HCT116 (cell line): ENCODE data around the gene FAM120A. TPM values are rescaled to one million over a fixed set of nuclear protein-coding genes. Genes with fewer than 3 reads are reported as not detected.

Experiments
- ATAC-seq: fragments of 200-7000 bp; cut with Tn5 transposase; 2 replicates; pipeline ENCODE4 v1.9.1; 2020; ENCODE audit warnings: mild to moderate bottlenecking, moderate library complexity
- BruUV-seq: library from RNA; stranded (reverse); fragments of 400-500 nt; replicated peaks from 2 replicates; lab custom pipeline; 2021; lab: Mats Ljungman, UMichigan
- CTCF ChIA-PET: fragments of 300-600 bp; sonication (Branson Sonifier 250); formaldehyde crosslinking; loops from one replicate; lab custom pipeline; 2021; ENCODE audit warnings: antibody characterized with exemption; lab: Charles Lee
- POLR2A ChIA-PET: fragments of 300-600, 350-600 bp; sonication (Branson Sonifier 250); formaldehyde crosslinking; loops from one replicate; lab custom pipeline; 2021; ENCODE audit warnings: antibody characterized with exemption; lab: Charles Lee
- RAD21 ChIA-PET, 2 experiments: fragments of 300-600 bp; sonication (Branson Sonifier 250); formaldehyde crosslinking; loops; one replicate each; lab custom pipeline; 2023; ENCODE audit warnings: low total read pairs in 2 of 2; ENCODE audit not compliant: uncharacterized antibody in 2 of 2, unreplicated experiment in 2 of 2, low non-redundant PET in 1 of 2; lab: Charles Lee
- DNase-seq: peaks from one replicate; pipeline ENCODE4 v3.0.0-alpha.2; 2010; ENCODE audit warnings: low read depth, low spot score
- H2AFZ ChIP-seq: fragments of 200-600 bp; shearing (Covaris generic), sonication (generic); 2 replicates; pipeline ENCODE4 v1.6.1; 2017; ENCODE audit warnings: low read depth, mixed run types, mixed read lengths, antibody characterized with exemption, low read length; ENCODE audit not compliant: poor library complexity, severe bottlenecking
- H3K27ac ChIP-seq: 2 replicates; pipeline ENCODE4 v1.5.1; 2012; ENCODE audit warnings: low read depth, low read length
- H3K27me3 ChIP-seq: fragments of 200-600 bp; sonication (generic); 2 replicates; pipeline ENCODE4 v1.6.1; 2016; ENCODE audit warnings: mixed run types, low read length, mixed read lengths; ENCODE audit not compliant: insufficient read depth
- H3K36me3 ChIP-seq, 2 experiments: fragments of 200-500 bp in 1 of 2; fragments of 200-600 bp in 1 of 2; sonication (Bioruptor generic) in 1 of 2; sonication (generic) in 1 of 2; 2 replicates each; pipeline versions ENCODE4 v1.5.1 to v1.6.1; 2014 to 2016; ENCODE audit warnings: low read length in 2 of 2, inconsistent platforms in 1 of 2, mixed read lengths in 1 of 2, mixed run types in 1 of 2; ENCODE audit not compliant: insufficient read depth in 2 of 2, control insufficient read depth in 1 of 2
- H3K4me1 ChIP-seq, 2 experiments: fragments of 200-600 bp in 1 of 2; sonication (generic) in 1 of 2; 2 replicates each; pipeline versions ENCODE4 v1.5.1 to v1.6.1; 2012 to 2017; ENCODE audit warnings: low read length in 2 of 2, inconsistent platforms in 1 of 2, mild to moderate bottlenecking in 1 of 2, mixed read lengths in 1 of 2, mixed run types in 1 of 2, moderate library complexity in 1 of 2; ENCODE audit not compliant: insufficient read depth in 2 of 2, control insufficient read depth in 1 of 2
- H3K4me2 ChIP-seq: fragments of 200-600 bp; sonication (generic); 2 replicates; pipeline ENCODE4 v1.6.1; 2017; ENCODE audit warnings: mixed run types, low read length, mixed read lengths
- H3K4me3 ChIP-seq, 2 experiments: fragments of 200-600 bp in 1 of 2; sonication (generic) in 1 of 2; replicated peaks in 1 of 2; 2 replicates each; pipeline ENCODE4 v1.5.1; 2011 to 2016; ENCODE audit warnings: low read length in 2 of 2, control low read depth in 1 of 2, low read depth in 1 of 2, mild to moderate bottlenecking in 1 of 2, mixed read lengths in 1 of 2, mixed run types in 1 of 2
- H3K79me2 ChIP-seq: fragments of 200-600 bp; sonication (generic); 2 replicates; pipeline ENCODE4 v1.6.1; 2017; ENCODE audit warnings: mild to moderate bottlenecking, mixed run types, low read length, moderate library complexity, mixed read lengths; ENCODE audit not compliant: insufficient read depth
- H3K9ac ChIP-seq: fragments of 200-600 bp; sonication (generic); 2 replicates; pipeline ENCODE4 v1.6.1; 2016; ENCODE audit warnings: low read length, mixed read lengths
- H3K9me2 ChIP-seq: fragments of 200-600 bp; sonication (generic), shearing (Covaris generic); 2 replicates; pipeline ENCODE4 v1.6.1; 2017; ENCODE audit warnings: mixed run types, mild to moderate bottlenecking, moderate library complexity; ENCODE audit not compliant: insufficient read depth
- H3K9me3 ChIP-seq, 2 experiments: fragments of 200-500 bp in 1 of 2; fragments of 200-600 bp in 1 of 2; sonication (Bioruptor generic) in 1 of 2; sonication (generic) in 1 of 2; 2 replicates each; pipeline ENCODE4 v1.6.1; 2014 to 2017; ENCODE audit warnings: low read length in 2 of 2, mixed read lengths in 2 of 2, inconsistent platforms in 1 of 2, low read depth in 1 of 2, mild to moderate bottlenecking in 1 of 2, mixed run types in 1 of 2, moderate library complexity in 1 of 2; ENCODE audit not compliant: control insufficient read depth in 1 of 2, insufficient read depth in 1 of 2
- H4K20me1 ChIP-seq: fragments of 200-600 bp; sonication (generic), shearing (Covaris generic); 2 replicates; pipeline ENCODE4 v1.6.1; 2017; ENCODE audit warnings: mixed run types, mild to moderate bottlenecking, moderate library complexity; ENCODE audit not compliant: insufficient read depth
- ELF1 ChIP-seq: IDR thresholded peaks from 2 replicates; pipeline ENCODE4 v1.6.1; 2012; ENCODE audit warnings: low read depth, borderline replicate concordance
- POLR2AphosphoS5 ChIP-seq: IDR thresholded peaks from 2 replicates; pipeline ENCODE4 v1.6.1; 2011; ENCODE audit warnings: mild to moderate bottlenecking, low read depth, low read length, moderate library complexity
- TCF7L2 ChIP-seq: IDR thresholded peaks from 2 replicates; pipeline ENCODE4 v1.7.0; 2011; ENCODE audit warnings: borderline replicate concordance, inconsistent platforms; ENCODE audit not compliant: insufficient read depth, insufficient read length; ENCODE audit errors: extremely low read depth
- intact Hi-C: fragments of 100-400 bp; cut with micrococcal nuclease; formaldehyde crosslinking; loops from 2 replicates; pipeline ENCODE4 v1.10.0; 2022
- total RNA-seq: library from RNA; stranded (reverse); gene quantifications from one replicate; pipeline ENCODE4 v1.2.1, GENCODE V29; 2021; ENCODE audit not compliant: unreplicated experiment
- TF ChIP-seq, protein P1 (sequence below), 3 experiments: fragments of 200-600 bp in 1 of 3; sonication (generic) in 1 of 3; IDR thresholded peaks in 2 of 3; conservative IDR thresholded peaks in 1 of 3; 2 replicates each; pipeline ENCODE4 v1.5.1; 2012 to 2017; ENCODE audit warnings: low read depth in 2 of 3, low read length in 2 of 3, antibody characterized with exemption in 1 of 3, borderline replicate concordance in 1 of 3, control low read depth in 1 of 3, mild to moderate bottlenecking in 1 of 3, mixed read lengths in 1 of 3, mixed run types in 1 of 3, moderate library complexity in 1 of 3; ENCODE audit not compliant: insufficient read depth in 1 of 3
- TF ChIP-seq, protein P2 (sequence below): IDR thresholded peaks from 2 replicates; pipeline ENCODE4 v1.6.1; 2011; ENCODE audit warnings: mild to moderate bottlenecking, low read length, moderate library complexity; ENCODE audit not compliant: insufficient replicate concordance; ENCODE audit errors: extremely low read depth

Gene FAM120A
- total RNA-seq, 1 experiment from 2014 or later: 122 TPM

DNA sequence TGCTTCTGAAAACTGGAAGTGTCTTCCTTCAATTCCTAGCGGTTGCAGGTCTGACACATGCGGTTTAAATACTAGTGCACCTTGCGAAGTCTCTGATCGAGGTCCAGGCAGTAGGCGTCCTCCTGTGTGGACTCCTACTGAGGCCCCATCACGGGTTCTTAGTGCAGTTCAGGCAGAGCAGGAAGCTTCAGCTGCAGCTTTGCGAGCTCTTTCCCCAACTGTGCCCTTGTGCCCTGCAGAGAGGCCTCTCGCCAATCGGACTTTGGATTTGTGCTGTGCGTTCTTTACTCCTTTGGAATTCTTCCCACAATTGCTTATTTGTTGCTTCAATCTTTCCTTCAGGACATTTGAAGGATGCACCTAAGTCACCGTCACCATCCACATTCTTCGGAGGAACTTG is 42.5 kb downstream of the FAM120A start (continued):
- no peak for TF ChIP-seq POLR2AphosphoS5

DNA sequence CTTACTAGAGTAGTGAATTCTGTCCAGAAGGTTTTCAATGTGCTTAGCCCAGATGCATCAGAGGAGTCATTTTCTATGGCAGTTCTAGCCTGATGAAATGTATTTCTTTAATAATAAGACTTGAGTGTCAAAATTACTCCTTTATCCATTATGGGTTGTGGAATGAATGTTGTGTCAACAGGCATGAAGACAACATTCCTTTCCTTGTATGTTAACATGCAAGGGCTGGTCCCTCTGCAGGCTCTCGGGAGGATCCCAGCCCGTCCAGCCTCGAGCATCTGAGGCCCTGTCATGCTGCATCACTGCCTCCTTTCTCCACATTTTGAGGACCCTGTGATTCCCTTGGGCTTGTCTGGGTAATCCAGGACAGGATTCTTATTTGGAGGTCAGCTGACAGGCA is 44.8 kb downstream of the FAM120A start:
- POLR2A ChIA-PET: no interaction called here
- DNase-seq (no peak), ATAC-seq (no peak)
- H3K4me3 ChIP-seq: no peak overlapping the region
- H3K36me3 ChIP-seq: peaks cover 25 to 36% of the 10 kb centered on the region in 2 experiments; a peak in 3 of 4 replicates
- no peaks in the 10 kb centered on the region for H3K9me3 ChIP-seq
- no peaks in the 10 kb centered on the region; the same call in 1 of the 2 replicates for H4K20me1 ChIP-seq
- no peak overlapping the region for H3K9ac ChIP-seq
- H3K4me2 ChIP-seq: no peak overlapping the region
- H2AFZ ChIP-seq: no peak overlapping the region
- H3K79me2 ChIP-seq: peaks cover 73% of the 10 kb centered on the region
- no peaks in the 10 kb centered on the region for H3K9me2 ChIP-seq
- no peak for TF ChIP-seq TCF7L2
- TF ChIP-seq, protein P1, sequence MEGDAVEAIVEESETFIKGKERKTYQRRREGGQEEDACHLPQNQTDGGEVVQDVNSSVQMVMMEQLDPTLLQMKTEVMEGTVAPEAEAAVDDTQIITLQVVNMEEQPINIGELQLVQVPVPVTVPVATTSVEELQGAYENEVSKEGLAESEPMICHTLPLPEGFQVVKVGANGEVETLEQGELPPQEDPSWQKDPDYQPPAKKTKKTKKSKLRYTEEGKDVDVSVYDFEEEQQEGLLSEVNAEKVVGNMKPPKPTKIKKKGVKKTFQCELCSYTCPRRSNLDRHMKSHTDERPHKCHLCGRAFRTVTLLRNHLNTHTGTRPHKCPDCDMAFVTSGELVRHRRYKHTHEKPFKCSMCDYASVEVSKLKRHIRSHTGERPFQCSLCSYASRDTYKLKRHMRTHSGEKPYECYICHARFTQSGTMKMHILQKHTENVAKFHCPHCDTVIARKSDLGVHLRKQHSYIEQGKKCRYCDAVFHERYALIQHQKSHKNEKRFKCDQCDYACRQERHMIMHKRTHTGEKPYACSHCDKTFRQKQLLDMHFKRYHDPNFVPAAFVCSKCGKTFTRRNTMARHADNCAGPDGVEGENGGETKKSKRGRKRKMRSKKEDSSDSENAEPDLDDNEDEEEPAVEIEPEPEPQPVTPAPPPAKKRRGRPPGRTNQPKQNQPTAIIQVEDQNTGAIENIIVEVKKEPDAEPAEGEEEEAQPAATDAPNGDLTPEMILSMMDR (IDR thresholded peaks at IDR 0.05 in 2 of 3, conservative IDR thresholded peaks at IDR 0.05 in 1 of 3; ENCODE audit: borderline replicate concordance in 1 of 3, insufficient read depth in 1 of 3, low read depth in 2 of 3, low read length in 2 of 3): no peak
- no peak for TF ChIP-seq ELF1
- TF ChIP-seq, protein P2, sequence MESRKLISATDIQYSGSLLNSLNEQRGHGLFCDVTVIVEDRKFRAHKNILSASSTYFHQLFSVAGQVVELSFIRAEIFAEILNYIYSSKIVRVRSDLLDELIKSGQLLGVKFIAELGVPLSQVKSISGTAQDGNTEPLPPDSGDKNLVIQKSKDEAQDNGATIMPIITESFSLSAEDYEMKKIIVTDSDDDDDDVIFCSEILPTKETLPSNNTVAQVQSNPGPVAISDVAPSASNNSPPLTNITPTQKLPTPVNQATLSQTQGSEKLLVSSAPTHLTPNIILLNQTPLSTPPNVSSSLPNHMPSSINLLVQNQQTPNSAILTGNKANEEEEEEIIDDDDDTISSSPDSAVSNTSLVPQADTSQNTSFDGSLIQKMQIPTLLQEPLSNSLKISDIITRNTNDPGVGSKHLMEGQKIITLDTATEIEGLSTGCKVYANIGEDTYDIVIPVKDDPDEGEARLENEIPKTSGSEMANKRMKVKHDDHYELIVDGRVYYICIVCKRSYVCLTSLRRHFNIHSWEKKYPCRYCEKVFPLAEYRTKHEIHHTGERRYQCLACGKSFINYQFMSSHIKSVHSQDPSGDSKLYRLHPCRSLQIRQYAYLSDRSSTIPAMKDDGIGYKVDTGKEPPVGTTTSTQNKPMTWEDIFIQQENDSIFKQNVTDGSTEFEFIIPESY: no peak
- CTCF ChIA-PET: no interaction called here
- RAD21 ChIA-PET: no interaction called here
- peaks cover 0 to 3% of the 10 kb centered on the region in 2 experiments; a peak in 1 of 4 replicates for H3K4me1 ChIP-seq
- BruUV-seq: no TSS peak
- no peaks in the 10 kb centered on the region for H3K27me3 ChIP-seq
- H3K27ac ChIP-seq: no peak overlapping the region
- intact Hi-C loops: no loop called here
